Measurements from ENCODE around the gene MYZAP.

MYZAP gene

DNA sequence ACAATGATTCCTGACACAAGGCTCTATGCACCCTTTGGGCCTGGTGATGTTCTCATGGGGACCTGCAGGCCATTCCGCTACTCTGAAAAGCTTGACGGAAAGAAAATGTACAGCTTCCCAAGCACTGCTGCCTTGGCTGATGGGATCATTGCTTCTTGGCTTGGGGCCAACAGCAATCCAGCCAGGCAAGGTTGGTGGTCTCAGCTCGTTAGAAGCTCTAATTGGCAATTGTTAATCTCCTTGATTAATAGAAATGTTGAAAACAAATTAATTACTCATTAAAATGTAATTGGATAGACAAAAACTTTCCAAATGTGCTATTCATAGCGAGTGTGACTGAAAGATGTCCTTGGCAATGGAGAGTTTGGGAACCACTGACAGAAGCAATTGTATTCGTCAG is 16.3 kb upstream of the MYZAP start:
- H3K79me2 ChIP-seq (ENCODE audit: insufficient read depth, low read length): no peaks in the 10 kb centered on the region
- no peak overlapping the region for H3K9ac ChIP-seq (ENCODE audit: low read depth, low read length)
- DNase-seq: no peak
- H3K4me3 ChIP-seq (ENCODE audit: low read depth in 1 of 2, low read length in 2 of 2): no peak overlapping the region
- H2AFZ ChIP-seq (ENCODE audit: low read depth, low read length): no peak overlapping the region
- H3K27ac ChIP-seq (ENCODE audit: low read length): no peak overlapping the region
- no peaks in the 10 kb centered on the region for H3K4me1 ChIP-seq (ENCODE audit: insufficient read depth, low read length)
- H3K36me3 ChIP-seq (ENCODE audit: insufficient read depth, low read length): no peaks in the 10 kb centered on the region
- H4K20me1 ChIP-seq (ENCODE audit: insufficient read depth, low read length): no peaks in the 10 kb centered on the region
- H3K4me2 ChIP-seq (ENCODE audit: insufficient read depth, low read length): no peak overlapping the region
- no peak for TF ChIP-seq EZH2 (IDR thresholded peaks at IDR 0.05; ENCODE audit: borderline replicate concordance, low read depth, low read length, severe bottlenecking)
- TF ChIP-seq, protein P1, sequence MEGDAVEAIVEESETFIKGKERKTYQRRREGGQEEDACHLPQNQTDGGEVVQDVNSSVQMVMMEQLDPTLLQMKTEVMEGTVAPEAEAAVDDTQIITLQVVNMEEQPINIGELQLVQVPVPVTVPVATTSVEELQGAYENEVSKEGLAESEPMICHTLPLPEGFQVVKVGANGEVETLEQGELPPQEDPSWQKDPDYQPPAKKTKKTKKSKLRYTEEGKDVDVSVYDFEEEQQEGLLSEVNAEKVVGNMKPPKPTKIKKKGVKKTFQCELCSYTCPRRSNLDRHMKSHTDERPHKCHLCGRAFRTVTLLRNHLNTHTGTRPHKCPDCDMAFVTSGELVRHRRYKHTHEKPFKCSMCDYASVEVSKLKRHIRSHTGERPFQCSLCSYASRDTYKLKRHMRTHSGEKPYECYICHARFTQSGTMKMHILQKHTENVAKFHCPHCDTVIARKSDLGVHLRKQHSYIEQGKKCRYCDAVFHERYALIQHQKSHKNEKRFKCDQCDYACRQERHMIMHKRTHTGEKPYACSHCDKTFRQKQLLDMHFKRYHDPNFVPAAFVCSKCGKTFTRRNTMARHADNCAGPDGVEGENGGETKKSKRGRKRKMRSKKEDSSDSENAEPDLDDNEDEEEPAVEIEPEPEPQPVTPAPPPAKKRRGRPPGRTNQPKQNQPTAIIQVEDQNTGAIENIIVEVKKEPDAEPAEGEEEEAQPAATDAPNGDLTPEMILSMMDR (IDR thresholded peaks at IDR 0.05; ENCODE audit: borderline replicate concordance, extremely low read depth, low read length, poor library complexity, severe bottlenecking): no peak
- no peak for ATAC-seq (ENCODE audit: insufficient read depth, low read depth)
- H3K9me3 ChIP-seq (ENCODE audit: insufficient read depth, low read length, severe bottlenecking): no peaks in the 10 kb centered on the region
- H3K27me3 ChIP-seq (ENCODE audit: insufficient read depth, low read length, poor library complexity): peaks cover 7% of the 10 kb centered on the region

DNA sequence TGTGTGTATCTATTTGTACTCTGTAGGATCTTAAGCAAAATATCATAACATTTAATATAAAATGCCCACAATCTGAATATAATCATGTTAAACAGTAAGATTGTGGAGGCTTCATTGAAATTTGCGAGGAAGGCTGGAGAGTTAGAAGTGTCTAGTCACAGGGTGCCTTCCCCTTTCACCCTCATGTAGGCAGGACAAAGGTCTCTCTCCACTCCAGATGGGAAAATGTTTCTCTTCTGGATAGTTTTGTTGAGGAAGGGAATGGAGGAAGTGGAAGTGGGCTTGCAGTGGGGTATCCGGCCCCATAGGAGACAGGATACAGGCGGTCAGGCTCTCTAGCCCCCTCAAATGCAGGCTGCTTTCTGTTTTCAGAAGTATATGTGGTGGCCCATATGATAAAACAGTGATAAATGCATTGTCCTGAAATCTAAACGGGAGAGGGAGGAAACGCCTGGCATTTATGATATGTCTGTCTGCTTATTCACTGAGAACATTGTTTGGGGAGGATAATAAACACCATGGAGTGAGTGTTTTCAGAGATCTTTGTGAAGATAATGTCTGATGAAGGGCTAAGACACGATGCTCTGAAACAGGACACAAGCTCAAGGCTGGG is 13.3 kb upstream of the MYZAP start:
- no peaks in the 10 kb centered on the region for H4K20me1 ChIP-seq (ENCODE audit: insufficient read depth, low read length)
- H3K9ac ChIP-seq (ENCODE audit: low read depth, low read length): no peak overlapping the region
- no peak for DNase-seq
- no peaks in the 10 kb centered on the region for H3K79me2 ChIP-seq (ENCODE audit: insufficient read depth, low read length)
- no peaks in the 10 kb centered on the region for H3K9me3 ChIP-seq (ENCODE audit: insufficient read depth, low read length, severe bottlenecking)
- no peak overlapping the region for H3K27ac ChIP-seq (ENCODE audit: low read length)
- no peak for TF ChIP-seq EZH2 (IDR thresholded peaks at IDR 0.05; ENCODE audit: borderline replicate concordance, low read depth, low read length, severe bottlenecking)
- TF ChIP-seq, protein P1 (IDR thresholded peaks at IDR 0.05; ENCODE audit: borderline replicate concordance, extremely low read depth, low read length, poor library complexity, severe bottlenecking): no peak
- no peak for ATAC-seq (ENCODE audit: insufficient read depth, low read depth)
- H2AFZ ChIP-seq (ENCODE audit: low read depth, low read length): no peak overlapping the region
- peaks cover 3% of the 10 kb centered on the region for H3K27me3 ChIP-seq (ENCODE audit: insufficient read depth, low read length, poor library complexity)
- no peak overlapping the region for H3K4me2 ChIP-seq (ENCODE audit: insufficient read depth, low read length)
- no peak overlapping the region for H3K4me3 ChIP-seq (ENCODE audit: low read depth in 1 of 2, low read length in 2 of 2)
- no peaks in the 10 kb centered on the region for H3K4me1 ChIP-seq (ENCODE audit: insufficient read depth, low read length)
- no peaks in the 10 kb centered on the region for H3K36me3 ChIP-seq (ENCODE audit: insufficient read depth, low read length)

- no peak for TF ChIP-seq EZH2 (IDR thresholded peaks at IDR 0.05; ENCODE audit: borderline replicate concordance, low read depth, low read length, severe bottlenecking)
- TF ChIP-seq, protein P1 (IDR thresholded peaks at IDR 0.05; ENCODE audit: borderline replicate concordance, extremely low read depth, low read length, poor library complexity, severe bottlenecking): no peak
- H3K4me1 ChIP-seq (ENCODE audit: insufficient read depth, low read length): no peaks in the 10 kb centered on the region
- H4K20me1 ChIP-seq (ENCODE audit: insufficient read depth, low read length): no peaks in the 10 kb centered on the region
- H3K27me3 ChIP-seq (ENCODE audit: insufficient read depth, low read length, poor library complexity): no peaks in the 10 kb centered on the region
- H3K27ac ChIP-seq (ENCODE audit: low read length): no peak overlapping the region
- no peak overlapping the region for H3K4me2 ChIP-seq (ENCODE audit: insufficient read depth, low read length)
- H3K36me3 ChIP-seq (ENCODE audit: insufficient read depth, low read length): no peaks in the 10 kb centered on the region
- no peaks in the 10 kb centered on the region for H3K79me2 ChIP-seq (ENCODE audit: insufficient read depth, low read length)
- no peaks in the 10 kb centered on the region for H3K9me3 ChIP-seq (ENCODE audit: insufficient read depth, low read length, severe bottlenecking)
- DNase-seq (no peak), ATAC-seq (ENCODE audit: insufficient read depth, low read depth) (no peak)
- no peak overlapping the region for H3K9ac ChIP-seq (ENCODE audit: low read depth, low read length)
- no peak overlapping the region for H3K4me3 ChIP-seq (ENCODE audit: low read depth in 1 of 2, low read length in 2 of 2)
- no peak overlapping the region for H2AFZ ChIP-seq (ENCODE audit: low read depth, low read length)
These were observed 11.3 kb upstream of the MYZAP start for GRCh38 chr15:57580428-57580827.
